HL-60 (cell line): ENCODE results near the gene HTRA1.

Experiments
- GABPA ChIP-seq: IDR thresholded peaks from 2 replicates; pipeline ENCODE4 v1.6.1; 2012; ENCODE audit warnings: low read depth
- POLR2AphosphoS5 ChIP-seq: IDR thresholded peaks from 2 replicates; pipeline ENCODE4 v1.6.1; 2012; ENCODE audit warnings: low read depth
- SPI1 ChIP-seq: IDR thresholded peaks from 2 replicates; pipeline ENCODE4 v1.6.1; 2012; ENCODE audit warnings: low read depth, mild to moderate bottlenecking, borderline replicate concordance
- TF ChIP-seq, protein P1 (sequence below): IDR thresholded peaks from one replicate; pipeline ENCODE4 v1.5.1; 2011; ENCODE audit warnings: low read length, control low read depth, inconsistent platforms; ENCODE audit not compliant: insufficient read depth
- TF ChIP-seq, protein P2 (sequence below): IDR thresholded peaks from 2 replicates; pipeline ENCODE4 v1.6.1; 2012; ENCODE audit warnings: low read depth; ENCODE audit not compliant: insufficient replicate concordance

DNA sequence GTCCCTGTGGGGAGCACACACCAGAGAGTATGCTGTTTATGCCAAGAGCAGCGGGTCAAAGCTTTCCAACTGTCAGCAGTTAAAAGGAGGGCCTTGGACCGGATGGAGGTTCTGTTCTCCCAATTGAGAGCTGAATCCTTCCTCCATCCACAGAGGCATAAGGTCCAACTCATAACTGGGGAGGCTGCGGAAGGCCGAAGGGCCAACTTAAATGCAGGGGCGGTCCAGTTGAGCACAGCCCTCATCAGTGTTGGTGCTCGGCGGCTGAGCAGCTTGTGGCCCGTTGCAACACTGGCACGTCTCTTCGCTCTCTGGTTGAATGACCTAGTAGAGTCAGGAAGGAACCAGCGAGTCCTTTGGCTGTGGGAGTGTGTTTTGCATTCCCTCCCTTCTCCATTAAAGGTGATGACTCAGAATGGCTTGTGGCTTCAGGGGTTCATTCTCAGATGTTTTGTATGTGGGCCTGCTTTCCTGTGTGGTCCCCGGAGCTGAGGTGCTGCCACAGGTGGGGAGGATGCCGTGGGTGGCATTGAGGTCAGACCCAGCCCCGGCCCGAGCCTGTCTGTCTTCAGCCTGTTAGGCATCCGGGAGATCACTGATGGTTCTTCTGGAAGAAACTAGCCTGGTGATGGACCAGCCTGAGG lies 54.4 kb downstream of the HTRA1 start:
- TF ChIP-seq, protein P1, sequence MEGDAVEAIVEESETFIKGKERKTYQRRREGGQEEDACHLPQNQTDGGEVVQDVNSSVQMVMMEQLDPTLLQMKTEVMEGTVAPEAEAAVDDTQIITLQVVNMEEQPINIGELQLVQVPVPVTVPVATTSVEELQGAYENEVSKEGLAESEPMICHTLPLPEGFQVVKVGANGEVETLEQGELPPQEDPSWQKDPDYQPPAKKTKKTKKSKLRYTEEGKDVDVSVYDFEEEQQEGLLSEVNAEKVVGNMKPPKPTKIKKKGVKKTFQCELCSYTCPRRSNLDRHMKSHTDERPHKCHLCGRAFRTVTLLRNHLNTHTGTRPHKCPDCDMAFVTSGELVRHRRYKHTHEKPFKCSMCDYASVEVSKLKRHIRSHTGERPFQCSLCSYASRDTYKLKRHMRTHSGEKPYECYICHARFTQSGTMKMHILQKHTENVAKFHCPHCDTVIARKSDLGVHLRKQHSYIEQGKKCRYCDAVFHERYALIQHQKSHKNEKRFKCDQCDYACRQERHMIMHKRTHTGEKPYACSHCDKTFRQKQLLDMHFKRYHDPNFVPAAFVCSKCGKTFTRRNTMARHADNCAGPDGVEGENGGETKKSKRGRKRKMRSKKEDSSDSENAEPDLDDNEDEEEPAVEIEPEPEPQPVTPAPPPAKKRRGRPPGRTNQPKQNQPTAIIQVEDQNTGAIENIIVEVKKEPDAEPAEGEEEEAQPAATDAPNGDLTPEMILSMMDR, result no peak
- TF ChIP-seq POLR2AphosphoS5 (no peak), GABPA (no peak), SPI1 (no peak)
- TF ChIP-seq, protein P2, sequence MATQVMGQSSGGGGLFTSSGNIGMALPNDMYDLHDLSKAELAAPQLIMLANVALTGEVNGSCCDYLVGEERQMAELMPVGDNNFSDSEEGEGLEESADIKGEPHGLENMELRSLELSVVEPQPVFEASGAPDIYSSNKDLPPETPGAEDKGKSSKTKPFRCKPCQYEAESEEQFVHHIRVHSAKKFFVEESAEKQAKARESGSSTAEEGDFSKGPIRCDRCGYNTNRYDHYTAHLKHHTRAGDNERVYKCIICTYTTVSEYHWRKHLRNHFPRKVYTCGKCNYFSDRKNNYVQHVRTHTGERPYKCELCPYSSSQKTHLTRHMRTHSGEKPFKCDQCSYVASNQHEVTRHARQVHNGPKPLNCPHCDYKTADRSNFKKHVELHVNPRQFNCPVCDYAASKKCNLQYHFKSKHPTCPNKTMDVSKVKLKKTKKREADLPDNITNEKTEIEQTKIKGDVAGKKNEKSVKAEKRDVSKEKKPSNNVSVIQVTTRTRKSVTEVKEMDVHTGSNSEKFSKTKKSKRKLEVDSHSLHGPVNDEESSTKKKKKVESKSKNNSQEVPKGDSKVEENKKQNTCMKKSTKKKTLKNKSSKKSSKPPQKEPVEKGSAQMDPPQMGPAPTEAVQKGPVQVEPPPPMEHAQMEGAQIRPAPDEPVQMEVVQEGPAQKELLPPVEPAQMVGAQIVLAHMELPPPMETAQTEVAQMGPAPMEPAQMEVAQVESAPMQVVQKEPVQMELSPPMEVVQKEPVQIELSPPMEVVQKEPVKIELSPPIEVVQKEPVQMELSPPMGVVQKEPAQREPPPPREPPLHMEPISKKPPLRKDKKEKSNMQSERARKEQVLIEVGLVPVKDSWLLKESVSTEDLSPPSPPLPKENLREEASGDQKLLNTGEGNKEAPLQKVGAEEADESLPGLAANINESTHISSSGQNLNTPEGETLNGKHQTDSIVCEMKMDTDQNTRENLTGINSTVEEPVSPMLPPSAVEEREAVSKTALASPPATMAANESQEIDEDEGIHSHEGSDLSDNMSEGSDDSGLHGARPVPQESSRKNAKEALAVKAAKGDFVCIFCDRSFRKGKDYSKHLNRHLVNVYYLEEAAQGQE, result no peak
